HG03135 (cell line): ENCODE results near the gene MRPL9.
"Not testable (repeated sequence)": the region's sequence is repeated elsewhere in the genome, so short reads cannot be mapped to it uniquely, and the experiment has no call there.

Experiments used
- ATAC-seq: cut with Tn5 transposase; IDR thresholded peaks from one replicate; pipeline ENCODE4 v1.9.1; 2021; ENCODE audit warnings: mild to moderate bottlenecking, moderate library complexity; ENCODE audit not compliant: unreplicated experiment

MRPL9 gene

GRCh38 chr1:151737026-151737425 is 26.3 kb downstream of the MRPL9 start:
- no peak for ATAC-seq

- not testable (repeated sequence) for ATAC-seq
Observed at GRCh38 chr1:151733995-151734394, 29.3 kb downstream of the MRPL9 start.

- no peak for ATAC-seq
Observed at GRCh38 chr1:151733126-151733525, 30.2 kb downstream of the MRPL9 start.

- no peak for ATAC-seq
Observed at GRCh38 chr1:151729966-151730291, 33.4 kb downstream of the MRPL9 start.

GRCh38 chr1:151729157-151729965 is 33.9 kb downstream of the MRPL9 start:
- ATAC-seq, result no peak

- no peak for ATAC-seq
Observed at GRCh38 chr1:151728151-151729054, 34.9 kb downstream of the MRPL9 start.

- ATAC-seq, result no peak
Observed at GRCh38 chr1:151723726-151724370, 39.4 kb downstream of the MRPL9 start.

- ATAC-seq, result no peak
Observed at GRCh38 chr1:151721788-151722510, 41.3 kb downstream of the MRPL9 start.

GRCh38 chr1:151720974-151721787 is 42.1 kb downstream of the MRPL9 start, which contains the start of gene RIIAD1:
Gene RIIAD1 (plus strand): TSS chr1:151721522. CDS start chr1:151721537, 15 bp downstream.
- ATAC-seq, result peak; percentile 58

- ATAC-seq, result peak; percentile 66
Observed at GRCh38 chr1:151720554-151720953, 42.7 kb downstream of the MRPL9 start.

GRCh38 chr1:151720125-151720524 is 43.2 kb downstream of the MRPL9 start:
- no peak for ATAC-seq

GRCh38 chr1:151718666-151719065 is 44.6 kb downstream of the MRPL9 start:
- no peak for ATAC-seq

GRCh38 chr1:151718011-151718431 is 45.3 kb downstream of the MRPL9 start:
- no peak for ATAC-seq

GRCh38 chr1:151716771-151717631 is 46.3 kb downstream of the MRPL9 start, which contains the start of gene CELF3:
Gene CELF3 (minus strand): TSS chr1:151716803. CDS start chr1:151716020, 783 bp downstream.
- no peak for ATAC-seq

- no peak for ATAC-seq
Observed at GRCh38 chr1:151716405-151716762, 46.9 kb downstream of the MRPL9 start.

- no peak for ATAC-seq
Observed at GRCh38 chr1:151715726-151716404, 47.4 kb downstream of the MRPL9 start.

GRCh38 chr1:151714820-151715725 is 48.2 kb downstream of the MRPL9 start:
- no peak for ATAC-seq
